K562 (cell line): Measurements from ENCODE around the gene ANKS1A. TPM values are rescaled to one million over a fixed set of nuclear protein-coding genes. Genes with fewer than 3 reads are reported as not detected.

Source experiments
- CBFA2T2 ChIP-seq: fragments of 450-650 bp; conservative IDR thresholded peaks from 2 replicates; pipeline ENCODE4 v1.6.1; 2017; ENCODE audit warnings: mild to moderate bottlenecking
- EGR1 ChIP-seq: fragments of 450-650 bp; conservative IDR thresholded peaks from 2 replicates; pipeline ENCODE4 v1.6.1; 2017; ENCODE audit warnings: mild to moderate bottlenecking
- ELF1 ChIP-seq: fragments of 200-800 bp; sonication (Bioruptor generic); IDR thresholded peaks from 2 replicates; pipeline ENCODE4 v1.6.1; 2016; ENCODE audit warnings: missing genetic modification characterization, missing compliant biosample characterization
- HDAC3 ChIP-seq: fragments of 450-650 bp; IDR thresholded peaks from 2 replicates; pipeline ENCODE4 v1.6.1; 2018; ENCODE audit warnings: borderline replicate concordance, mild to moderate bottlenecking, moderate library complexity; ENCODE audit not compliant: partially characterized antibody
- HDAC6 ChIP-seq: IDR thresholded peaks from 2 replicates; pipeline ENCODE4 v1.6.1; 2012; ENCODE audit warnings: low read depth, mild to moderate bottlenecking, control low read depth, inconsistent platforms, low read length, moderate library complexity
- MIER1 ChIP-seq: fragments of 450-650 bp; IDR thresholded peaks from 2 replicates; pipeline ENCODE4 v1.6.1; 2016; ENCODE audit warnings: antibody characterized with exemption, mild to moderate bottlenecking, low read depth
- RBM22 ChIP-seq: fragments of 200-400 bp; formaldehyde crosslinking; IDR thresholded peaks from 2 replicates; pipeline ENCODE4 v1.6.1; 2018; ENCODE audit warnings: low read length, low read depth; ENCODE audit not compliant: poor library complexity, severe bottlenecking
- RFX1 ChIP-seq: fragments of 450-650 bp; IDR thresholded peaks from 2 replicates; pipeline ENCODE4 v1.6.1; 2016; ENCODE audit warnings: mild to moderate bottlenecking, moderate library complexity
- RFX7 ChIP-seq: fragments of 250-450 bp; sonication (Bioruptor Pico); IDR thresholded peaks from 2 replicates; pipeline ENCODE4 v1.5.1; 2021; ENCODE audit warnings: mild to moderate bottlenecking
- ZNF224 ChIP-seq: sonication (generic); formaldehyde crosslinking; IDR thresholded peaks from 2 replicates; pipeline ENCODE4 v1.8.0; 2022; ENCODE audit warnings: mild to moderate bottlenecking, missing genetic modification reagents
- ZNF274 ChIP-seq: IDR thresholded peaks from 2 replicates; pipeline ENCODE4 v1.6.1; 2011; ENCODE audit warnings: low read depth, mild to moderate bottlenecking, low read length, moderate library complexity, borderline replicate concordance
- ZNF408 ChIP-seq: fragments of 250-450 bp; sonication (Bioruptor Pico); IDR thresholded peaks from 2 replicates; pipeline ENCODE4 v1.4.0; 2020; ENCODE audit warnings: low read depth, mild to moderate bottlenecking, moderate library complexity
- ZNF586 ChIP-seq: fragments of 450-650 bp; formaldehyde crosslinking; conservative IDR thresholded peaks from 2 replicates; pipeline ENCODE4 v1.4.0; 2020; ENCODE audit warnings: mild to moderate bottlenecking, moderate library complexity
- ZNF644 ChIP-seq: fragments of 200-800 bp; sonication (Bioruptor generic); IDR thresholded peaks from 2 replicates; pipeline ENCODE4 v1.6.1; 2016; ENCODE audit warnings: low read depth, missing genetic modification characterization, missing compliant biosample characterization
- ZNF77 ChIP-seq: fragments of 250-450 bp; sonication (Bioruptor Pico); IDR thresholded peaks from 2 replicates; pipeline ENCODE4 v1.5.0; 2020
- ZNF830 ChIP-seq: fragments of 250-450 bp; sonication (Bioruptor Pico); IDR thresholded peaks from 2 replicates; pipeline ENCODE4 v1.5.0; 2021; ENCODE audit warnings: mild to moderate bottlenecking
- polyA plus RNA-seq, 8 experiments: library from polyadenylated mRNA; depleted of rRNA in 4 of 8; stranded (reverse) in 5 of 8; unstranded in 3 of 8; fragments of >200 nt; fragmentation: Nextera tagmentation in 2 of 8; fragmentation: Illumina TruSeq in 1 of 8; extraction: Ambion mirVana in 2 of 8; extraction: Trizol in 1 of 8; gene quantifications; 2 replicates each; pipeline versions ENCODE4 v1.2.1 to v1.2.3, GENCODE V29; 2011 to 2014; ENCODE audit warnings: inconsistent platforms in 1 of 8, missing spikeins in 1 of 8
- total RNA-seq, 7 experiments: library from RNA; depleted of rRNA in 6 of 7; stranded (reverse); fragments of >200 nt in 6 of 7; fragmentation: Illumina TruSeq in 2 of 7; extraction: Trizol in 2 of 7; gene quantifications; 2 replicates each; pipeline versions ENCODE4 v1.2.1 to v1.2.3, GENCODE V29; 2011 to 2021; ENCODE audit warnings: low replicate concordance in 1 of 7
- TF ChIP-seq, protein P1 (sequence below): fragments of 250-450 bp; sonication (Bioruptor Pico); IDR thresholded peaks from 2 replicates; pipeline ENCODE4 v1.4.0; 2020; ENCODE audit warnings: mild to moderate bottlenecking, moderate library complexity
- TF ChIP-seq, protein P2 (sequence below): conservative IDR thresholded peaks from 2 replicates; pipeline ENCODE4 v1.6.1; 2011; ENCODE audit warnings: low read depth, mild to moderate bottlenecking, low read length; ENCODE audit not compliant: control insufficient read depth
- TF ChIP-seq, protein P3 (sequence below): fragments of 250-450 bp; sonication (Bioruptor Pico); IDR thresholded peaks from 2 replicates; pipeline ENCODE4 v1.5.0; 2020; ENCODE audit warnings: mild to moderate bottlenecking
- TF ChIP-seq, protein P4 (sequence below): sonication (generic); formaldehyde crosslinking; IDR thresholded peaks from 2 replicates; pipeline ENCODE4 v1.8.0; 2022; ENCODE audit warnings: missing genetic modification reagents, mild to moderate bottlenecking, borderline replicate concordance

The ANKS1A gene
- total and polyA plus RNA-seq, 9 of the 15 experiments (the other 6 are each of a cell fraction or from before 2014, with no cell fraction given) = 1.1 to 13.8 (median 5.3) TPM

DNA sequence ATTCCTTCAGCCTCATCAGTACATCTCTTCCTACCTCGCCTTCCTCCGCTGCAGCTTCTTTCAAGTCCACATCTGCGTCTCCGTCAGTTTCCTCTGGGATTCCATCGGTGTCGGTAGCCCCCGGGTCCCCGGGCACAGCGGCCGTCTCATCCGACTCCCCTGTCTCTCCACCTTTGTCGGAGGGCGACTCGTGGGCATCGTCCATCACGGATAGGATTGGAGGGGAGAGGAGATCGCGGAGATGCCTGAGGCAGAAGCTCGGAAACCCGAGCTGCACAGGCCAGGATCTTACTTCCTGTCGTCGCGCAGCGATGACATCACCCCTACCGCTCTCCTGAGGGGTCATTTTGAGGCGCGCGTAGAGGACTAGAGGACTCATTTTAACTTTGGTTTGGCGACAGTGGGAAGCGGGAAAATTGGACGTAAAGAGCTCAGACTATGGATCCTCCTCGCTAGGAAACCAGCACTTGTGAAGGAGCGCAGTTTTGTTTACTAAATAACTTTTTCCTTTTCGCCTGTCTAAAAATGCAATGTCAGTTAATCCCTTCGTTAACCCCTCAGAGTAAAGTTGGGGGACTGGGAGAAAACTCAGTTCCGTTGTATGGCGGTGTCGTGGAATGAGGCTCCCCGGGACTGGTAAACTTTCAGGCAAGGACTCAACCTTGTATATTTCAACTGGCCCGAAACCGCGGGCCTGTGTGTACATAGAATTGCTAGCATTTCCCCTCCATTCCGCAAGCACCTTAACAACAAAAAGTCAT, 1.1 kb upstream of the ANKS1A start, which contains the start of gene TAF11 (continued):
- TF ChIP-seq ZNF586 (CRISPR knock-in tag) = no peak
- TF ChIP-seq, protein P1, sequence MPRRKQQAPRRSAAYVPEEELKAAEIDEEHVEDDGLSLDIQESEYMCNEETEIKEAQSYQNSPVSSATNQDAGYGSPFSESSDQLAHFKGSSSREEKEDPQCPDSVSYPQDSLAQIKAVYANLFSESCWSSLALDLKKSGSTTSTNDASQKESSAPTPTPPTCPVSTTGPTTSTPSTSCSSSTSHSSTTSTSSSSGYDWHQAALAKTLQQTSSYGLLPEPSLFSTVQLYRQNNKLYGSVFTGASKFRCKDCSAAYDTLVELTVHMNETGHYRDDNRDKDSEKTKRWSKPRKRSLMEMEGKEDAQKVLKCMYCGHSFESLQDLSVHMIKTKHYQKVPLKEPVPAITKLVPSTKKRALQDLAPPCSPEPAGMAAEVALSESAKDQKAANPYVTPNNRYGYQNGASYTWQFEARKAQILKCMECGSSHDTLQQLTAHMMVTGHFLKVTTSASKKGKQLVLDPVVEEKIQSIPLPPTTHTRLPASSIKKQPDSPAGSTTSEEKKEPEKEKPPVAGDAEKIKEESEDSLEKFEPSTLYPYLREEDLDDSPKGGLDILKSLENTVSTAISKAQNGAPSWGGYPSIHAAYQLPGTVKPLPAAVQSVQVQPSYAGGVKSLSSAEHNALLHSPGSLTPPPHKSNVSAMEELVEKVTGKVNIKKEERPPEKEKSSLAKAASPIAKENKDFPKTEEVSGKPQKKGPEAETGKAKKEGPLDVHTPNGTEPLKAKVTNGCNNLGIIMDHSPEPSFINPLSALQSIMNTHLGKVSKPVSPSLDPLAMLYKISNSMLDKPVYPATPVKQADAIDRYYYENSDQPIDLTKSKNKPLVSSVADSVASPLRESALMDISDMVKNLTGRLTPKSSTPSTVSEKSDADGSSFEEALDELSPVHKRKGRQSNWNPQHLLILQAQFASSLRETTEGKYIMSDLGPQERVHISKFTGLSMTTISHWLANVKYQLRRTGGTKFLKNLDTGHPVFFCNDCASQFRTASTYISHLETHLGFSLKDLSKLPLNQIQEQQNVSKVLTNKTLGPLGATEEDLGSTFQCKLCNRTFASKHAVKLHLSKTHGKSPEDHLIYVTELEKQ (CRISPR knock-in tag) = no peak
- no peak for TF ChIP-seq ZNF644
- TF ChIP-seq ZNF224 (CRISPR knock-in tag) = no peak
- TF ChIP-seq HDAC6 = no peak
- TF ChIP-seq, protein P2, sequence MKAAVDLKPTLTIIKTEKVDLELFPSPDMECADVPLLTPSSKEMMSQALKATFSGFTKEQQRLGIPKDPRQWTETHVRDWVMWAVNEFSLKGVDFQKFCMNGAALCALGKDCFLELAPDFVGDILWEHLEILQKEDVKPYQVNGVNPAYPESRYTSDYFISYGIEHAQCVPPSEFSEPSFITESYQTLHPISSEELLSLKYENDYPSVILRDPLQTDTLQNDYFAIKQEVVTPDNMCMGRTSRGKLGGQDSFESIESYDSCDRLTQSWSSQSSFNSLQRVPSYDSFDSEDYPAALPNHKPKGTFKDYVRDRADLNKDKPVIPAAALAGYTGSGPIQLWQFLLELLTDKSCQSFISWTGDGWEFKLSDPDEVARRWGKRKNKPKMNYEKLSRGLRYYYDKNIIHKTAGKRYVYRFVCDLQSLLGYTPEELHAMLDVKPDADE = peak; percentile 73
- TF ChIP-seq CBFA2T2 = no peak
- TF ChIP-seq, protein P3, sequence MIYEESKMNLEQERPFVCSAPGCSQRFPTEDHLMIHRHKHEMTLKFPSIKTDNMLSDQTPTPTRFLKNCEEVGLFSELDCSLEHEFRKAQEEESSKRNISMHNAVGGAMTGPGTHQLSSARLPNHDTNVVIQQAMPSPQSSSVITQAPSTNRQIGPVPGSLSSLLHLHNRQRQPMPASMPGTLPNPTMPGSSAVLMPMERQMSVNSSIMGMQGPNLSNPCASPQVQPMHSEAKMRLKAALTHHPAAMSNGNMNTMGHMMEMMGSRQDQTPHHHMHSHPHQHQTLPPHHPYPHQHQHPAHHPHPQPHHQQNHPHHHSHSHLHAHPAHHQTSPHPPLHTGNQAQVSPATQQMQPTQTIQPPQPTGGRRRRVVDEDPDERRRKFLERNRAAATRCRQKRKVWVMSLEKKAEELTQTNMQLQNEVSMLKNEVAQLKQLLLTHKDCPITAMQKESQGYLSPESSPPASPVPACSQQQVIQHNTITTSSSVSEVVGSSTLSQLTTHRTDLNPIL (CRISPR knock-in tag) = no peak
- no peak for TF ChIP-seq RFX7 (CRISPR knock-in tag)
- no peak for TF ChIP-seq ZNF274
- TF ChIP-seq ZNF408 (CRISPR knock-in tag) = no peak
- no peak for TF ChIP-seq ZNF830 (CRISPR knock-in tag)
- TF ChIP-seq HDAC3 = no peak
- TF ChIP-seq ZNF77 (CRISPR knock-in tag) = no peak
- no peak; the same call in 1 of the 2 replicates for TF ChIP-seq MIER1
- TF ChIP-seq, protein P4, sequence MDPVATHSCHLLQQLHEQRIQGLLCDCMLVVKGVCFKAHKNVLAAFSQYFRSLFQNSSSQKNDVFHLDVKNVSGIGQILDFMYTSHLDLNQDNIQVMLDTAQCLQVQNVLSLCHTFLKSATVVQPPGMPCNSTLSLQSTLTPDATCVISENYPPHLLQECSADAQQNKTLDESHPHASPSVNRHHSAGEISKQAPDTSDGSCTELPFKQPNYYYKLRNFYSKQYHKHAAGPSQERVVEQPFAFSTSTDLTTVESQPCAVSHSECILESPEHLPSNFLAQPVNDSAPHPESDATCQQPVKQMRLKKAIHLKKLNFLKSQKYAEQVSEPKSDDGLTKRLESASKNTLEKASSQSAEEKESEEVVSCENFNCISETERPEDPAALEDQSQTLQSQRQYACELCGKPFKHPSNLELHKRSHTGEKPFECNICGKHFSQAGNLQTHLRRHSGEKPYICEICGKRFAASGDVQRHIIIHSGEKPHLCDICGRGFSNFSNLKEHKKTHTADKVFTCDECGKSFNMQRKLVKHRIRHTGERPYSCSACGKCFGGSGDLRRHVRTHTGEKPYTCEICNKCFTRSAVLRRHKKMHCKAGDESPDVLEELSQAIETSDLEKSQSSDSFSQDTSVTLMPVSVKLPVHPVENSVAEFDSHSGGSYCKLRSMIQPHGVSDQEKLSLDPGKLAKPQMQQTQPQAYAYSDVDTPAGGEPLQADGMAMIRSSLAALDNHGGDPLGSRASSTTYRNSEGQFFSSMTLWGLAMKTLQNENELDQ (CRISPR knock-in tag) = no peak
- no peak for TF ChIP-seq RFX1
- TF ChIP-seq EGR1 = no peak
- TF ChIP-seq ELF1 (tag) = peak; percentile 97
- TF ChIP-seq RBM22 = no peak
